GM19372 (cell line): ENCODE data around the gene SLC39A6.
"Not testable (repeated sequence)": the region's sequence is repeated elsewhere in the genome, so short reads cannot be mapped to it uniquely, and the experiment has no call there.

Experiments used
- ATAC-seq: cut with Tn5 transposase; IDR thresholded peaks from one replicate; pipeline ENCODE4 v1.9.1; 2021; ENCODE audit warnings: mild to moderate bottlenecking, low read depth, moderate library complexity; ENCODE audit not compliant: unreplicated experiment

Gene SLC39A6

DNA sequence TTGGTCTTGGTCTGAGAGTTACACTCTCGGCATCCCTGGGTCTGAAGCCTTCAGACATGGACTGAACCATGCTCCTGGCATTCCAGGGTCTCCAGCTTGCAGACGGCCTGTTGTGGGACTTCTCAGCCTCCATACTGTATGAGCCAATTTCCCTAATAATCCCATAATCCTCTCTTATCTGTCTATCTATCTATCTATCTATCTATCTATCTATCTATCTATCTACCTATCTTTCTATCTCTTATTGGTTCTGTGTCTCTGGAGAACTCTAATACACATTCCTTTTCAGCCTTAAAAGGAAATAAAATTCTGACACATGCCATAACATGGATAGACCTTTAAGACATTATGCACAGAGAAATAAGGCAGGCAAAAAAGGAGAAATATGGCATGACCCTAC lies 24.4 kb downstream of the SLC39A6 start:
- ATAC-seq, result no peak

DNA sequence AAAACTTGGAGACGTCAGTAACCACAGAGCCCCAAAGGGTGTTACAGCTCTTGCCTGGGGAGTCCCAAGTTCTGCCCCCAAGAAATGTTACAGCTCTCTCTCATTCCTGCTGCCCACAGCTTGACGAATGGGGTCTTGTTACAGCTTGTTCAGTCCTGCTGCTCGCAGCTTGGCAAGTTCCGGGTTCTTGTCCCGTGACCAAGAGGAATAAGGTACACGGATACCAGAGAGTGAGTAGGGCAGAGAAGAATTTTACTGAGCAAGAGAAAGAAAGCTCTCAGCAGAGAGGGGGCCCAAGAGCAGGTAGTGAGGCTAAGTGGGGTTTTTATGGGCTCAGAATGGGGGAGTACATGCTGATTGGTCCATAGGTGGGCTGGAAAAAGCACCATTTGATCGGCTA lies 27.2 kb downstream of the SLC39A6 start:
- no peak for ATAC-seq

DNA sequence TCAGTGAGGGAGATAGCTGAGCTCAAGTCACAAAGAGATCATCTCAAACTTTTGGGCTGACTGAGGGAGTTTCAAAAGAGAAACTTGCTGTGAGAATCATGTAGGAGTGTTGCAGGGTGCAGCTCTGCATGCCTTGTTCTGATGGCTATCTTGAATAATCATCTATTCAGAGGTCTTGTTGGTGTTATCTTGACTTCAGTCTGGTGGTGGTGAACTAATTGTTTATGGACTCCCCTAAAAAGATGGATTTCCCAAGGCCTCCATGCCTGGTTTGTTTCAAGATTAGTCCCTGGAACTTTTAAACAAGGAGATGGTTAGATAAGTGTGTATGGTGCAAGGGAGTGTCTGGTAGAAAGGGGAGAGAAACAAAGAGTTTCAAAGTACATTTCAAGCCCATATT lies 29.8 kb downstream of the SLC39A6 start:
- ATAC-seq, result no peak

DNA sequence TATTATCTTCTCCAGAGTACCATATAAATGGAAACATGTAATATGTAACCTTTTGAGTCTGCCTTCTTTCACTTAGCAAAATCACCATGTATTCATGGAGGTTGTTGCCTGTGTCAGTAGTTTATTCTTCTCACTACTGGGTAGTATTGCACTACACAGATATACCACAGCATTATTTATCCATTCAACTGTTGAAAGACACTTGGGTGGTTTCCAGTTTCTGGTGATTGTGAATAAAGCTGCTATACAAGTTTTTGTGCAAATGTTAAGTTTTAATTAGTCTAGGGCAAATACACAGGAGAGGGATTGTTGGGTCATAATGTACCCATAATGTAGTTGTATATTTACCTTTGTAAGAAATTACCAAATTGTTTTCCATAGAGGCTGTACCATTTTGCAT lies 32.2 kb downstream of the SLC39A6 start:
- no peak for ATAC-seq

DNA sequence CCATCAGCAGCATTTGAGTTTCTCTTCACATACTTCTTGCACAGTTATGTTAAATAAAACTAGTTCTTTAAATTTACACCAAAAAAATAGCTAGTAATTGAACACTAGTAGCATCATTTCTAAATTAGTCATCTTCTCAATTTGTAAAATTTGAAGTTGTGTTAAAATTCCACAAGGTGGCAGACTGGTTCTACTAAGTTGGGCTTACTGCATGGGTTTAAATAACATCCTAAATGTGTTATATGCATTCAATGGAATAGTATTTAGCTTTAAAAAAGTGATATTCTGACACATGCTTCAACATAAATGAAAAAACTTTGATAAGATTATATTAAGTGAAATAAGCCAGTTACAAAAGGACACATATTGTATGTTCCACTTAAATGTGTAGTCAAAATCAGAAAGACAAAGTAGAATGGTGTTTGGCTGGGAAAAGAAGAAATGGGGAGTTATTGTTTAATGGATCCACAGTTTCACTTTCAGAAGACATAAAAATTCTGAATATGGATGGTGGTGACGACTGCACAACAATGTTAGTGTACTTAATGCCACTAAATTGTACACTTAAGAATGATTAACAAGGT lies 33.1 kb downstream of the SLC39A6 start:
- no peak for ATAC-seq

DNA sequence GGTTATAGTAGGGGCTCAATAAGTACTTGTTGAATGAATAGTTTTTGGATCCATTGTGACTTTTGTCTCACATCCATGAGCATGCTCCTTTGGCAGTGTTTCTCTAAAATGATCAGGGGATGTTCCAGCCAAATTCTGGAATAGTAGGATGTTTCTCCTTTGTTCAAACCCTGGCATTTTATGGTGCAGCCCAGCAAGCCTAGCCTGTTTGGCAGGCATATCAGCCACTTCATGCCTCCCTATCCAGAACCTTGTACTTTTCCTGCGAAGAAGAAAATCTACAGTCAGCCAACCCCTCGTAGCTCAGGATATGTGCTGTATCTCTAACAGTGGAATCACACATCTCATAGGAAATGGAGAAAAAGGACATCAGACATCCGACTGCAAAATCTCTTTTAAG lies 34.7 kb downstream of the SLC39A6 start:
- no peak for ATAC-seq

DNA sequence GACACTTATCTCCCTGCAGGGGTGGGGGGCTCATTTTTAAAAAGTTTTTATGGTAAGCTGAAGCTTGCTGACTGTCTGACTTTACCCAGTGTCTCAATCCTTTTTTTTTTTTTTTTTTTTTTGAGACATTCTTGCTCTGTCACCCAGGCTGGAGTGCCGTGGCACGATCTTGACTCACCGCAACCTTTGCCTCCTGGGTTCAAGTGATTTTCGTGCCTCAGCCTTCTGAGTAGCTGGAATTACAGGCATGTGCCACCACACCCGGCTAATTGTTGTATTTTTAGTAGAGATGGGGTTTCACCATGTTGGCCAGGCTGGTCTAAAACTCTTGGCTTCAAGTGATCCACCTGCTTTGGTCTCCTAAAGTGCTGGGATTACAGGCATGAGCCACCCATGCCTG lies 37.0 kb downstream of the SLC39A6 start:
- not testable (repeated sequence) for ATAC-seq

DNA sequence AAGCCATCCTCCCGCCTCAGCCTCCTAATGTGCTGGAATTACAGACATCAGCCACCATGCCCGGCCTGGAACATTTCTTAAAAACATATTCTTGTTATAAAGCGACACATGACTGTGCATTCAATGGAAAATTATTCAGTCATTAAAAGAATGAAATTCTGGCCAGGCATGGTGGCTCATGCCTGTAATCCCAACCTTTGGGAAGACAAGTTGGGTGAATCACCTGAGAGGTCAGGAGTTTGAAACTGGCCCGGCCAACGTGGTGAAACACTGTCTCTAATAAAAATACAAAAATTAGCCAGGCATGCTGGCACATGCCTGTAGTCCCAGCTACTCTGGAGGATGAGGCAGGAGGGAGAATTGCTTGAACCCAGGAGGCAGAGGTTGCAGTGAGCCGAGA lies 40.1 kb downstream of the SLC39A6 start:
- no peak for ATAC-seq

DNA sequence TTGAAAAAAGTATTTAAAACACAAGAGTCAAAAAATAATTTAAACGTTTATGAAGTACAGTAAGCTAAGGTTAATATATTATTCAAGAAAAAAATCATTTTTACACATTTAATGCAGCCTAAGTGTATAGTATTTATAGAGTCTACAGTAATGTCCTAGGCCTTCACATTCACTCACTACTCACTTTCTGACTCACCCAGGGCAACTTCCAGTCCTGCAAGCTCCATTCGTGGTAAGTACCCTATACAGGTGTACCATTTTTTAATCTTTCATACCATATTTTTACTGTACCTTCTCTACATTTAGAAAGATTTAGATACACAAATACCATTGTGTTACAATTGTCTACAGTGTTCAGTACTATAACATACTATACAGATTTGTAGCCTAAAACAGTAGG lies 40.9 kb downstream of the SLC39A6 start:
- ATAC-seq, result no peak

DNA sequence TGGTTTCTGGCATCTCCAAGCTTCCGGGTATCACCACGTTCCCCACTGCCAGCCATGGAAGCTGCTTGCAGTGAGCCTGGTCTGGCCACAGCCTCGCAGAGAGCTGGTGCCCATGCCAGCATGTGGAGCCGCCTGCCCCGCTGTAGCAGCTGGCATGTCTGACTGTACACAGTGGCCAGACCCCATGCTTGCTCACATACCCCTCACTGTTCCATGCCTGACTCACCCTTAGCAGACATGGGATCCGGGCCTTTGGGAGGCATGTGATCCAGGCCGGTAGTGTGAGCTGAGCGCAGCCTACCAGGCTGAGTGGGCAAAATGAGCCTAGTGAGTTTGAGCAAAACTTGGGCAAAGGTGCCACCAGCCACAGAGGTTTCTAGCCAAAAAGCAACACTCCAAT lies 43.0 kb downstream of the SLC39A6 start:
- ATAC-seq, result no peak

DNA sequence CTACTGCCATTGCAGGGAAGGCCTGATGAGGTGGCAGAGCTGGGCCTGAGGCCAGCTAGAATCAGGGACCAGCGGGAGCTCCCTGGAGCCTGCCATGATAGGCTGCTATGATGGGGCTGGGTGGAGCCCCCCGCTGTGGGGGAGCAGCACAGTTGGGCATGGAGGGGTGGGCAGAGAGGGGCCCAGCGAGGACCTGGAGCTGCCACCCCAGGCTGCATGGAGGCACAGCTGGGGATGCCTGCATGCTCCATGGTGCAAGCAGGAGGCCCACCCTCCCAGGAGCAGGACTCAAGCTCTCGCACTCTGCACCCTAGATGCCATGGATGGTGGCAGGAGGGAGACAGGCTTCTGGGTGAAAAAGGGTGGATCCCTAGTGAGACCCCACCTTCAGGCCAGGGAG lies 43.9 kb downstream of the SLC39A6 start:
- ATAC-seq, result no peak

DNA sequence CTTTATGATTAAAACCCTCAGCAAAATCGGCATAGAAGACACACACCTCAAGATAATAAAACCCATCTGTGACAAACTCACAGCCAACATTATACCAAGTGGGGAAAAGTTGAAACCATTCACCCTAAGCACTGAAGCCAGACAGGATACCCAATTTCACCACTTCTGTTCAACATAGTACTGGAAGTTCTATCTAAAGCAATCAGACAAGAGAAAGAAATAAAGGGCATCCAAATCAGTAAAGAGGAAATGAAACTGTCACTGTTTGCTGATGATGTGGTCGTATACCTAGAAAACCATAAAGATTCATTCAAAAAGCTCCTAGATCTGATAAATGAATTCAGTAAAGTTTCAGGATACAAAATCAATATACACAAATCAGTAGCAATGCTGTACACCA lies 45.4 kb downstream of the SLC39A6 start:
- ATAC-seq, result no peak

DNA sequence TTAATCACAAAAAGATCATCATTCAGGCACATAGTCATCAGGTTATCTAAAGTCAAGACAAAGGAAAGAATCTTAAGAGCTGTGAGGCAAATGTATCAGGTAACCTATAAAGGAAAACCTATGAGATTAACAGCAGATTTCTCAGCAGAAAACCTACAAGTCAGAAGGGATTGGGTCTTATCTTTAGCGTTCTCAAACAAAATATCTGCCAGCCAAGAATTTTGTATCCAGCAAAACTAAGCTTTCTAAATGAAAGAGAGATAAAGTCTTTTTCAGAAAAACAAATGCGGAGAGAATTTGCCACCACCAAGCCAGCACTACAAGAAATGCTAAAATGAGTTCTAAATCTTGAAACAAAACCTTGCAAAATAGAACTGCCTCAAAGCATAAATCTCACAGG lies 48.0 kb downstream of the SLC39A6 start:
- ATAC-seq, result not testable (repeated sequence)

DNA sequence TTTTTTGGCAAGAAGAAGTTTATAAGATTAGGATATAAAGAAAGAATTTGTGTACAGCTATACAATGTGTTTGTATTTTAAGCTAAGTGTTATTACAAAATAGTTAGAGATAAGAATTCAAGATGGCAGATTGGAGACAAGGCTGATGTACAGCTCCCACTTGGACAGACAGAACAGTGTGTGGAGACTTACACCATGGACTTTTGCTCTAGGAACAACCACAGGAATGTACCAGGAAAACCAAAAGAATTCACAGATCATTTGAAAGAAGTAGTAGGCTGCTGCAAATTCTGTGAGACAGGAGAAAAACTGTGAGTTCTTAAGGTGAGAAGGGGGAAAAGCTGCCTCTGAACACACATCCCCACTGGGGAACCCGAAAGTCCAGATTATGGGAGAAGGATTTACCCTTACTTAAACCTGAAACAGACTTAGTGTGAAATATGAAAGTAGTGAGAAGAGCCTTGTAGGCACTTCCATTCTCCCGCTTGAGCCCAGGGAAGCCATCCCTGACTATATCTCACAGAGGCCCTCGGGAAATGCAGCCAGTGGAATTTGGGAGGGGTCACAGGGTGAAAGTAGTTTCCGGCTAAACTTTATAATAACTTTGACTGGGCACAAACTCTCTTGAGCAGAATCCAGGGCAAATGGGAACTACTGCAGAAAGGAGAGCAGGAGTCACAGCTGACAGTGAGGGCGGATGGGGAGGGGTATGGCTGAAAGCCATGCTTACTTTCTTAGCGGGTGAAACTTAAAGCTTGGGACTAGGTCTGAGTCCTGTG lies 50.2 kb downstream of the SLC39A6 start:
- no peak for ATAC-seq

DNA sequence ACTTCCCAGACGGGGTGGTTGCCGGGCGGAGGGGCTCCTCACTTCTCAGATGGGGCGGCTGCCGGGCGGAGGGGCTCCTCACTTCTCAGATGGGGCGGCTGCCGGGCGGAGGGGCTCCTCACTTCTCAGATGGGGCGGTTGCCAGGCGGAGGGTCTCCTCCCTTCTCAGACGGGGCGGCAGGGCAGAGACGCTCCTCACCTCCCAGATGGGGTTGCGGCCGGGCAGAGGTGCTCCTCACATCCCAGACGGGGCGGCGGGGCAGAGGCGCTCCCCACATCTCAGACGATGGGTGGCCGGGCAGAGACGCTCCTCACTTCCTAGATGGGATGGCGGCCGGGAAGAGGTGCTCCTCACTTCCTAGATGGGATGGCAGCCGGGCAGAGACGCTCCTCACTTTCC lies 51.4 kb downstream of the SLC39A6 start:
- ATAC-seq, result not testable (repeated sequence)

DNA sequence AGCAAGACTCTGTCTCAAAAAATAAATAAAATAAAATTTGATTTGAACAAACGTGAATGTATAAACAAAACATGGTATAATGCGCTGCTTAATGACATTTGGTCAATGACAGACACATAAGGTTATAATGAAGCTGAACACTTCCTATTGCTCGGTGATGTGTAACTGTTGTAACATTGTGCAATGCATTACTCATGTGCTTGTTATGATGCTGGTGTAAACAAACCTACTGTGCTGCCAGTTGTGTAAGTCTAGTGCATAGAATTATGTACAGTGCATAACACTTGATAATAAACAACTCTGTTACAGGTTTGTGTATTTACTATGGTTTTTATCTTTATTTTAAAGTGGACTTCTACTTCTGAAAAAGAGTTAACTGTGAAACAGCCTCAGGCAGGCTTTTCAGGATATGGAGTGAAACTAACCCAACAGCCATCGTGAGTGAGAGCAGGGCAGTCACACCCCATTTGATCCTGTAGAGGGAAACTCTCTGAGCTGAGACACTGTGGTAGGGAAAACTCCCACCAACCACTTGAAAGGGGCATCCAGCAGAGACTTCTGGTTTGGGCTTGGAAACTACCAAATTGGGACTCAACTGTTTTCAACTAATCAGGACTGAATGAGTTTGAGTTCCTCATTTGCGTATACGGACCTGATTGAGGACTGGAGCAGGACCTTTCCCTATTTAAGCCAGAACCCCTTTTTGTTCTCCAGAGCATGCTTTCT lies 53.1 kb downstream of the SLC39A6 start:
- ATAC-seq, result no peak

DNA sequence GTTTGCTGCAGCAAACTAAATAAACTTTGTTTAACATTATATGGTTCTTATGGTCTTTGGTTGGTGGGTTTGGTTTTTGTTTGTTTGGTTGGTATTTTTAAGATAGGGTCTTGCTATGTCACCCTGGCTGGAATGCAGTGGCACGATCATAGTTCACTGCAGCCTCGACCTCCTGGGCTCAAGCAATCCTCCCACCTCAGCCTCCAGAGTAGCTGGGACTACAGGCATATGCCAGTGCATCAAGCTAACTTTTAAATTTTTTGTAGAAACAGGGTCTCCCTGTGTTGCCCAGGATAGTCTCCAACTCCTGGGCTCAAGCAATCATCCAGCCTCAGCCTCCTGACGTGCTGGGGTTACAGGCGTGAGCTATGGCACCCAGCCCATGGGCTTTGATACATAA lies 54.7 kb downstream of the SLC39A6 start:
- no peak for ATAC-seq

DNA sequence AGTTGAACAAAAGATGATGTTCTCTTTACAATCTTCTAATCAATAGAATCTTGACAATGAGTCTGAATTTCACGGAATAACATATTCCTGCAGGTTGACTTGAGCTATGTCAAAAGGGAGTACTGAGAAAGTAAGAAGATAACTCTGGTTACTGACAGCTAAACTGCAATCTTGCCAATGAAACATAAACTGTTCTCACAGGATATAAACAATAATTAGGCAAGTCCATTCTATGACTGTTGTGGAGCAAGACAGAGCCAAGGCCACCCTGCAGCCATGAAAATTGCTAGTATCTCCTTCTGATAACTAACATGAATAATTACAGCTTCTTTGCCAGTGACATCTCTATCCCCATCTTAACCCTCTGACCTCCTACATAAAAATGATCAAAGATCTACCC lies 55.5 kb downstream of the SLC39A6 start:
- ATAC-seq, result no peak

DNA sequence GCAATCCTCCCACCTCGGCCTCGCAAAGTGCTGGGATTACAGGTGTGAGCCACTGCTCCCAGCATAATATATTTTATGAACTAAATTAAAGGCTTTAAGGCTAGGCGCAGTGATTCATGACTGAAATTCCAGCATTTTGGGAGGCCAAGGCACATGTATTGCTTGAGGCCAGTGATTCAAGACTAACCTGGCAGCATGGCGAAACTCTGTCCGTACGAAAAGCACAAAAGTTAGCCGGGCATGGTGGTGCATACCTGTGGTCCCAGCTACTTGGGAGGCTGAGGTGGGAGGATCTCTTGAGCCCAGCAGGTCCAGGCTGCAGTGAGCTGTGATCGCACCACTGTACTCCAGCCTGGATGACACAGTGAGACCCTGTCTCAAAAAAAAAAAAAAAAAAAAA lies 56.7 kb downstream of the SLC39A6 start:
- not testable (repeated sequence) for ATAC-seq

DNA sequence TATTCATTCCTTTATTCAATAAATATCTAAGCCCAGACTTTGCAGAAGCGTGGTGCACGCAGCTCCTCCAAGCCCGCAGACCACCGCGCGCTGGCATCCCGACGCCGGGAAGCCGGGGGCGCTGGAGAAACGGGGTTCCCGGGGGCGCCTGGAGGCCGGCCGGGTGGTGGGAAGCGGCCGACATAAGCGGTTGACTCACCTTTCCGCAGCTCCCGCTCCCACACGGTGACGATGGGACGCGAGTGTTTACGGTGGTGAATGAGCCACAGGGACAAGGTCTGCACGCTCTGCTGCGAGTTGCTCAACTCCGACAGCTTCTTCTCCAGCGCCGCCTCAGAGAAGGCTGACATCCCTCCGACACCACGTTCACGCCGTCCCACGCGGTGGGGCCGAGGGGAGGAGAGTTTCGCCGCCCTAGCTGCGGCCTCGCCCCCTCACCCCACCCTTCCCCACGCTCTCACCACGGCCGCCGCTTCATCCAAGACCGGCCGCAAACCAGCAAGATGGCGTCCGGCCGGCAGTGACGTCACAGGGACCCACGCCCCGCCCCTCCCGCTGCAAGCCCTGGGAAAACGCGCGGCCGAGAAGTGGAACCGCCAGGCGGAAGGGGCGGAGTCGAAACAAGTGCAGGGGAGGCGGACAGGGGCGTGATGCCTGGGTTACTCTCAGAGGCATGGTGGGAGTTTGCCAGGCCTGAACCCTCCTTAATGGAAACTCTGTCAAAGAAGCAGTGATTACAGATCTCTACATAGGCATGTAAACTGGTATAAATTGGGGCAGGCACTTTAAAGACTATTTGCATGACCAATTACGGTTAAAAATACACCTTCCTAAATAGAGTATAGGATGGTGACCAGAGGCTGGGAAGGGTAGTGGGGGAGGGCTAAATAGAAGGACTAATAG lies 61.8 kb downstream of the SLC39A6 start, which contains the start of gene RPRD1A:
Gene RPRD1A (minus strand): TSS at position 505 of the 903 bp plus-strand sequence. CDS start 155 bp downstream, at position 350.
- peak; percentile 92 for ATAC-seq

DNA sequence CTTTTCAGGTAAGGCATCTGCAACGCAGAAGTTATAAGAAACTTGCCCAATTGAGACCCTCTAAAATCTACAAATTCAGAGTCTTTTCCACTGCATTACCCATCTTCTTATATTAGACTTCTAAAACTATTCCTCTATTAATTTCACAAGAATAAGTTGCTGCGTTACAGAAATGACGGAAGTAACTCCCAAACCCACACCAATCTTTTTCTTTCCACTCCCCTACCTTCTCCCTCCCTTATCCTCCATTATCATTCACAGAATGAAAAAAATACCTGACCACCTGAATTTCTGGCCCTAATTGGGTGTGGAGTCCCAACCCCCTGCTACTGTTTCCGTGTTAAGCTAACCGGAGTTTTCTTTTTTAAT lies 62.5 kb downstream of the SLC39A6 start:
- peak; percentile 1 for ATAC-seq
